GM19372 (cell line): Measurements from ENCODE around the gene MYO19.

Experiments
- ATAC-seq: cut with Tn5 transposase; IDR thresholded peaks from one replicate; pipeline ENCODE4 v1.9.1; 2021; ENCODE audit warnings: mild to moderate bottlenecking, low read depth, moderate library complexity; ENCODE audit not compliant: unreplicated experiment

Gene MYO19

GRCh38 chr17:36534840-36535668, at the start of gene MYO19, which contains the start of gene PIGW:
Gene MYO19 (minus strand): TSS chr17:36534868. CDS start chr17:36532538, 2,330 bp downstream.
Gene PIGW (plus strand): TSS chr17:36534987. CDS start chr17:36537102, 2,115 bp downstream.
- peak; percentile 65 for ATAC-seq

GRCh38 chr17:36583787-36584186, 49.1 kb upstream of the MYO19 start:
- no peak for ATAC-seq

GRCh38 chr17:36578671-36579070, 44.0 kb upstream of the MYO19 start:
- ATAC-seq: no peak

- no peak for ATAC-seq
Observed at GRCh38 chr17:36576793-36577192, 42.1 kb upstream of the MYO19 start.

- ATAC-seq: no peak
Observed at GRCh38 chr17:36575028-36575427, 40.4 kb upstream of the MYO19 start.

- no peak for ATAC-seq
Observed at GRCh38 chr17:36566081-36566480, 31.4 kb upstream of the MYO19 start.

GRCh38 chr17:36553459-36553858, 18.8 kb upstream of the MYO19 start:
- ATAC-seq: no peak

GRCh38 chr17:36550491-36551417, 16.1 kb upstream of the MYO19 start:
- ATAC-seq: no peak

GRCh38 chr17:36547776-36548175, 13.1 kb upstream of the MYO19 start:
- ATAC-seq: no peak

- no peak for ATAC-seq
Observed at GRCh38 chr17:36546418-36547093, 11.9 kb upstream of the MYO19 start.

- ATAC-seq: peak; percentile 67
Observed at GRCh38 chr17:36545465-36546417, 11.1 kb upstream of the MYO19 start.

GRCh38 chr17:36545077-36545464, 10.4 kb upstream of the MYO19 start:
- peak; percentile 41 for ATAC-seq

- peak; percentile 40 for ATAC-seq
Observed at GRCh38 chr17:36544307-36545076, 9.8 kb upstream of the MYO19 start, which contains the start of gene GGNBP2. Gene GGNBP2 (plus strand): TSS chr17:36544919. CDS start chr17:36545725, 806 bp downstream.

GRCh38 chr17:36544044-36544306, 9.3 kb upstream of the MYO19 start:
- ATAC-seq: no peak

GRCh38 chr17:36542755-36543154, 8.1 kb upstream of the MYO19 start:
- no peak for ATAC-seq

GRCh38 chr17:36540696-36541095, 6.0 kb upstream of the MYO19 start:
- ATAC-seq: no peak

GRCh38 chr17:36535669-36536081, 1.0 kb upstream of the MYO19 start:
- peak; percentile 25 for ATAC-seq

- peak; percentile 31 for ATAC-seq
Observed at GRCh38 chr17:36533935-36534839, 481 bp downstream of the MYO19 start.
